ENCODE data around the gene WDSUB1.

WDSUB1 gene

DNA sequence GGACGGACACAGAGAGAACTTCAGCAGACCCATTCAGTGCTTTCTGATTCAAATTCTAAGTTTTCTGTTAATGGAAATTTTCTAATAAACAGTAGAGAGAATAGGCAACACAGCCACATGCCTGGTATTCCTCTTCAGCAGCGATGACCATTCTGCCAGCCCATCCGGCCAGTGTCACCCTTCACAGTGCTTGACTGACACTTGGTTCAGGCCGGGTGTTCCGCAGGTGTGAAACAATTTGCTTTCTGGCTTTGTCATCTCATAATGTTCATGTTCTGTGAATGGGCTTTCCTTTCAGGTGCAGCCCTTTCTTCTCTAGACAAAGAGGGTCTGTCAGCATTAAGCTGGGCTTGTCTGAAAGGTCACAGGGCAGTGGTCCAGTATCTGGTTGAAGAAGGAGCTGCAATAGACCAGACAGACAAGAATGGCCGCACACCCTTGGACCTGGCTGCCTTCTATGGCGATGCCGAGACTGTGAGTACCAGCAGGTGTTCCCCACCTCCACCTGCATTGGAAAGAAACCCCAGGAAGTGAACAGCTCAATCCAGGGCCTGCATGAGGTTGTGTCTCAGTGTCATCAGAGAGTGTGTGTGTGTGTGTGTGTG is 67.0 kb downstream of the WDSUB1 start:
- DNase-seq, result no peak

- DNase-seq, result no peak
Observed at GRCh38 chr2:159218389-159218788, 68.1 kb downstream of the WDSUB1 start.

DNA sequence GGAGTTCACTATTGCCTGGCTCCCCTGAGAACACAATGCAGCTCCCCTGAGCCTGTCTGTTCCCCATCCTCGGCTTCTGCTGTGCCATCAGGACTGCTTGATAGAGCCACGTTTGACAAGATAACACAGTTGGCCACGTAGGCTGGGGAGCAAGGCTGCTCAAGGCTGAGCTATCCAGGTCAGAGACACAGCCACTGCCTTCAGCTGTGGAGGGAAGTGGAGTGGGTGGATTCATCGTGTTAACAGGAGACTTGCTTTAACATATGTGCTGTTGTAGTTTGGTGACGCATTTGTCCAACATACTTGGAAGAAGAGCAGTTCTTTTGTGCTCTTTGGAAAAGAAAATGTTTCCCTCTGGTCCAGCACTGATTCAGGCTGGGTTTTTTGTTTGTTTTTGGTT is 68.8 kb downstream of the WDSUB1 start:
- DNase-seq, result no peak

GRCh38 chr2:159215116-159215515 is 71.4 kb downstream of the WDSUB1 start:
- DNase-seq, result no peak

GRCh38 chr2:159214325-159214865 is 72.1 kb downstream of the WDSUB1 start:
- DNase-seq, result no peak

DNA sequence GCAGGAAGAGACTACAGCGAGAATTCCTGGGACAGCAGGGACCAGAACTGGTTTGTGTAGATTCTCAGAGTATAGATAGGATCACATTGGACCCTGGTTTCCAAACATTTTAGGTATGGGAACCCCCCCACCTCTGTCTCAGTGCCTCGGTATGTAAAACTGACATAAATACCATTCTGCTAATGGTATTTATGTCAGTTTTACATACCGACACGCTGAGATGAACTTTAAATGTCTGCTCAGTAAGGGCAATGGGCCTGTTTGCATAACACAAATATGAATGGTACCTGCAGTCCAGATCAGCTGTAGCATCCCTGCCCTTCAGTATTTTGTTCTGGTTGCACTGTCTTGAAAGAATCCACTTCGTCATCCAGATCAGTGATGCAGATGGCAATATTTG is 73.2 kb downstream of the WDSUB1 start:
- no peak for DNase-seq

DNA sequence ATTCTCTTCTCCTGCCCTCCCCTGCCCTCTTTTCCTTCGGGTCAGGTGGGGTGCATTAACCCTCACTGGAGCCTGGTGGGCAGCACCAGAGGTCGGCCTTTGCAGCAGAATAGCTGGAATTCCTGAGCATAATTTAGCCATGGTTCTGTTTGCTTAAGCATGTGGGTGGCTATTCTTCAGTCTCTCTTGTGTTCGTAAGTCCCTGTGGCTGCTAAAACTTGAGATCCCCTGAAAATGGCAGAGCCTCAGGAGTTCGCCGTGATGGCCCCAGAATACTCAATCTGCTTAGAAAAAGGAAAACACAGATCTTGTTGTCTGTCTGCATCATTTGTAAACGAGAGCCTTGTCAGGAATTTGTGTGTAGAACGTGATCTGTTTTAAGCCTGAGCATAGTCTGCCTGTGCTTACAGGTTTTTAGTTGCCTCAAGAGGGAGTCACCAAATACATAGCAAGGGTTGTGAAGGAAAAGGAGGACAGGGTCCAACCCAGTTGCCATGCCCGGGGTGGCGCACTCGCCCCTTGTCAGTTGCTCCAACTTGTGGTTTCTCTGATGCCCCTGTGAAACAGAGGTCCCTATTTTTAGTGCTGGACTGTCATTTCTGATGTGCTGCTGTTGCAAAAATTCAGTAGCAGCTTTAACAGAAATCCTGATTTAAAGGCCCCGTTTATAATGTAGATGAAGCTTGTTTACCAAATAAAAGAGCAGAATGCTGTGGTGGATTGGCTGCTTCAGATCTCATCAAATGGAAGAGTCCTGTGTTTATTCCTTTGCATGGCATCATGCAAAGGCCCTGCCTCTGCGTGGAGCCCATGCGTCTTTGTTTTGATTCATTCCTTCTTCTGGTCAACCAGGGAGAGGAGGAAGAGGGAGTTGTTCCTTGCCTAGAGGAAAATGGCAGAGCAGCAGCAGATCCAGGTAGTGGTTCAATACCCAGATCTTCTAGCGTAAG is 74.8 kb downstream of the WDSUB1 start:
- DNase-seq, result no peak

DNA sequence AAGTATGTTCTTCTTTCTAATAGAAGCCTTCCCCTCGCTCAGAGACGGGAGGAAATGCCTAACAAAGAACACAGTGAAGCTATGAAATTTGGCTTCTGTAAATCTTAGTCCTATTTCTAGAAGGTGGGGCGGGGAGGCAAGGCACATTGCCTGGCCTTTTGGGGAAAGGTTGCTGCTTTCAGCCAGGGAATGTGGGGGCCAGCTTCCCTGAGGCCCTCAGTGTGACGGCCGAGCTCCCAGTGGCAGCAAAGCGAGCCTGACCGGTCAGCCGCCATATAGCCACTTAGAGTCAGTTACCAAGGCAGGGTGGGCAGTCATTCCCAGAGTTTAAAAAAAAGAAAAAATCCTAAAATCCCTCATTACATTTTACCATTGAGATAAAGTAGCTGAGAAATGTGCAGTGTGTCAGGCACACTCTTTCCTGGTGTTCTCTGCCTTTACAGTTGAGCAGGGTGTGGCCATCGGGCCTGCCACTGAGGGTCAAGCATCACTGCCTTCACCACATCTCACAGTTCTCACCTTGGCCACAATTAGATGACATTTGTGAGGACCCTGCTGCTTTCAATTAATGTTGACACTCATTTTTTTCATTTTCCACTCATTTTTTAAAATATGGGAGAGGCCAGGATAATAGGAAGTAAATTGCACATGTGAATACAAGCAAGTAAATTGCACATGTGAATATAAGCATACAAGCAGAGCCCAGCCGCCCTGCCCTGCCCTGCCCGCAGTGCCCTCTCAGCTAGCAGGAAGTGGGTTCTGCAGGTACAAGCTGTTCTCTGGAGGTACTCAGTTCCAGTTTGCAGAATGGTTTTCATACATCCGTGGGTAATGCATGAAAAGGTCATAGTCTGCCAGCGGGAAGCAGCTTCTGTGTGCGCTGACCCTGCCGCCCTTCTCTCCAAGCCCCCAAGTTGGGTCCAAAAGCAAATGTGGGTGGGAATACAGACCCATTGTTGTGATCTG is 76.9 kb downstream of the WDSUB1 start:
- peak; percentile 15 for DNase-seq

- DNase-seq, result no peak
Observed at GRCh38 chr2:159208438-159208837, 78.1 kb downstream of the WDSUB1 start.

DNA sequence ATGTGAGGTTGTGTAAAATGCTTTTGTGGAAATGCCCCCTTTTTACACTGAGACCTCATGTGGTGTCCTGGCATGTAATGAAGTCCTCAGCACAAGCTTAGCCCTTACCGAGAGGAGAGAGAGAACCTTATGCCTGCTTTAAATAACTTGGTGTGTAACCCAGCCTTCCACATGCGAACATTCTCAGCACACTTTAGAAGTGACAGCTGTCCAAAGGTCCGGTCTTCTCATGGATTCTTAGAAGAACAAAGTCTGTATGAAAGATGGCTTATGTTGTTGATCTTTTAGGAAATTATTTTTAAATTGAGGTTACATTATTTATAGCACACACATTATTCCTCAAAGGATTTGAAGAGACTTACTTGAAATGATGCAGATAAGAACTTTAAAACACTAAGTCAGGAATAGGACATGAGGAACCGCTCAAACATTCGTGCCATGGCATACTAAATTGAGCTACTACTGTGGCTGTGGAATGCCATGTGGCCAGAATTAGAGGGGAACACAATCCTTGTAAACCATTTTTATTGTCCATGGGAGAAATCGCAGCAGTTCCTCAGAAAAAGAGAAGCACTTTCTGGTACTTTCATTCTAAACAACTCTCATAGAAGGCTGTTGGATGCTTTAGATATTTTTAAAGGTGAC is 79.6 kb downstream of the WDSUB1 start:
- DNase-seq, result no peak

DNA sequence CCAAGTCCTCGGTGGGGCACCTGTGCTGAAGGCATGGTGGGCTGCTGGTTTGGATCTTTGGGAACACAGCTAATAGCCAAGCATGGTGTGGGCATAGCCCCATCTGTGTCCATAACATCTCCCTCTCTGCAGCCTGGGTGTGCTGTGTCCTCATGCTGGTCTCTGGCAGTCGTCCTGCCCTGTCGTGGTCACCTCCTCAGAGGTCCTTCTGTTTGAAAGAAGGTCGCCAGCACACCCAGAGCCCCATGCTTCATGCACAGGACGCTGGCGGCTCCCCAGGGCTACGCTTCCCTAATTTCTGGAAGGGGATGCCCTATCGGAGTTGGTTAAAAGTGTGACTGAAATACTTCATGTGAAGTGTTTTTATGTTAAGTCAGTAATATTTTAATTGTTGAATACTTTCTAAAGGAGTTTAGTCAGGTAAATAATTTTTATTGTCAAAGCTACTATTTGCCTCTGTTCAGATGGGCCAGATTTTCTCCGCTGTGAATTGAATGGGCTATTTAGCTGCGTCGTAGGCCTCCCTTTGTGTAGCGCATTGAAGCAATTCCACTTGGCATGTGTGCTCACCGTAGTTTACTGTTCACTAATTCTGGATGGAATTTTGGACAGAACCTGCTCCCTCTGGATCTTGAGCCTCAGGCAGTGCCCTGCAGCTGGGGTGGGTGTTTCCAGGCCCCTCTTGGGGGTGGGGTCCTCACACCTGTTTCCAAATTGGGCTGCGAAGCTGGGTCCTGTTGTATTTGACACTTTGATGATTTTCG is 81.9 kb downstream of the WDSUB1 start:
- DNase-seq, result no peak

DNA sequence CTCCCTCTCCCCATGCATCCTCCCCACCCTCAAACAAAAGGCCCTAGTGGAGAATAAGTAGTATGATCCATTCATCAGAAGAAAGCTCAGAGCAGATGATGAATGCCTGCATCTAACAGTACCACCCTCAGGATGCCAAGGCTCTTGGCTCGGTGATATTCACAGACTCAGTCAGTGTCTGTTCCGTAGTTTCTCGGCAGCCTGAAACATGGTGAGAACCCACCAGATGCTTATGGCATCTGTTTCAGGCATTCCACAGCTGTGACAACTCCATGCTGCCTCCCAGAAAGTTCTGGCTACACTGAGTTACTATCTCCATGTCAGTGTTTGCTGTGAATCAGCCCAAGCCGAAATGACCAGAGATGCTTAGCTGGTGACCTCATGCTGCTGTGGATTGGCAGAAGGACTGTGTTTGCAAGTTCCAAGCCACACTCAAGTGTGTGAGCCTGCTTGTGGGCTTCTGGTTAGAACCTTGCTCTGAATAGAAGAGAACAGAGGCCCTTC is 83.9 kb downstream of the WDSUB1 start:
- no peak for DNase-seq

DNA sequence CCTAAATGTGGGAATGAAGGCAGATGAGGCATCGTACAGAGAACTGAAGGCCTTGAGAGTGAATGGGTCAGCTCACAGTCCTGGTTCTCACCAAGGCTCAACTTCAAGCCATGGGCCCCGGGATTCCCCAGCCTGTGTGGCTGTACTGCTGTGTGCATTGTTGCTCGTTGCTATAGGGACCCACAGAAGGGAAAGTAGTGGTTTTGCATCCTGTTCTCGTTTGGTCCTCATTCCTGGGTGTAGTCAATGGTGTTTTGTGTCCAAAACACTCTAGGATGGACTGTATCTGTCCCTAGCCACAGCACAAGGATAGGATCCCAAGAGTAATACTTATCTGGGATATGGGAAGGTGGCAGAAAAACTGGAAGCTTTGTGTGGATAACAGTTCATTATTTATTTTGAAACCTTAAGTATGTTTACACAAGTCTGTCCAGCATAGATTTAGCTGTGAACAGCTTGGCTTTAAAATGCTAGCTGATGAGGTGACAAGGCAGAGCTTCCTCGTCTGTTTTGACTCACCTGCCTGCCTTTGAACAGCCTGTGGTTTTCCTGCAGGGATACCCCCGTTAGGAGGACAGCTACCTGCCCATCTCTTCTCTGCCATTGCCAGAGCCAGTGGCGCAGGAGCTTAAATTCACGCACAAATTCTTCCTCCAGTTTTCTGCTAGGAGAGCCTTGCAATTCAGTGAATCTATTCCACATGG is 85.0 kb downstream of the WDSUB1 start:
- peak; percentile 51 for DNase-seq

GRCh38 chr2:159200498-159200897 is 86.0 kb downstream of the WDSUB1 start:
- DNase-seq, result no peak

- DNase-seq, result no peak
Observed at GRCh38 chr2:159199761-159200465, 86.6 kb downstream of the WDSUB1 start.

DNA sequence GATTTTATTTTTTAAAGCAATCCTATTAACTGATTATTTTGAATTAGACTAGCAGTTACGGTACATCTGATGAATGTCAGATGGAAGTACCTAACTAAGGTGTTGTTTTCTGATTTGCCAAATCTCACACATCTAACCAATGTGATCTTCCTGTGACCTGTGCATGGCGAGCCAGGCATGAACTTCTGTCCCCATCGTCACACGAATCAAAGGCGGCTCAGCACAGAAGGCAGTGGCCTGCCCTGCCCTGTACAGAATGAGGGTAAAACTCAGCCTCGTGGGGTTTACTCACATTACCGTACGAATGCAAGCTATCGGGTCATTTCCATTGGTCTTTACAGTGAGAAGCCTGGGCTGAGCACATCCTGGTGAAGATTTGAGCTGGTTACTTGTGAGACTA is 87.3 kb downstream of the WDSUB1 start:
- DNase-seq, result no peak

DNA sequence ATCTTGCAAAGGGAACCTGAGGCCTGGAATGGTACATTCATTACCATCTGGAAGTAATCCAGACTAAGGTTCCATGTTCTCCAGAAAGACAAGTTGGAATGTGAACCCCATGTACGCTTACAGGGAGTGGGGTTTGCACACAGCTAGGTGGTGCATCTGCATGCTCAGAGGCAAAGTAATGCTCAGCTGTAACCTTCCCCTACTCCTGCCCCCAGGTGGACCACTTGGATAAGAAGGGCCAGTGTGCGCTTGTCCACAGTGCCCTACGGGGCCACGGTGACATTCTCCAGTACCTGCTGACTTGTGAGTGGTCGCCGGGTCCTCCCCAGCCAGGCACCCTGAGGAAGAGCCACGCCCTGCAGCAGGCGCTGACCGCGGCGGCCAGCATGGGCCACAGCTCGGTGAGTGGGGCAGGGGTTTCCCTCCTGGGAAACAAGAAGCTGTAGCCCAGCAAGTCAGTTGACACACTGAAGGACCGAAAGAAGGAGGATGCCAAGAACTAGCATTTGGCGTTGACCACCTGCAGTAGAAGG is 90.0 kb downstream of the WDSUB1 start:
- DNase-seq, result no peak

DNA sequence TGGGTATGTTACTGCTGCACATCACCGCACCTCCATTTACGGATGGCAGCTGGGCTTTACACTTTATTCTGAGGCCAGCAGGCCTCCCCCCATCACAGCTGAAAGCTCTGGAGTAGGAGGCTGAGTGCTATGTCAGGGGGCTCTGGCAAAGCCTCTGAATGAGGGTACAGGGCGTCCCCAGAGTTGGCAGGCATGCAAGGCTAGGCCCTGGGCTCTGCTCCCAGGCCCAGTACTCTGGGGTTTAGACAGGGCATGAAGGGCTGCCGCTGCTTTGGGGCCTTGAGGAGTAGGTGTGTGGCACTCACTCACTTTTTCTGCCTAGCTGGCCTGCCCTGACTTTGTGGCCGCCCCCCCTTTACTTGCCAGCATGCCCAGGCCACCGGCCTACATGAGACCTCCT is 90.8 kb downstream of the WDSUB1 start:
- no peak for DNase-seq

DNA sequence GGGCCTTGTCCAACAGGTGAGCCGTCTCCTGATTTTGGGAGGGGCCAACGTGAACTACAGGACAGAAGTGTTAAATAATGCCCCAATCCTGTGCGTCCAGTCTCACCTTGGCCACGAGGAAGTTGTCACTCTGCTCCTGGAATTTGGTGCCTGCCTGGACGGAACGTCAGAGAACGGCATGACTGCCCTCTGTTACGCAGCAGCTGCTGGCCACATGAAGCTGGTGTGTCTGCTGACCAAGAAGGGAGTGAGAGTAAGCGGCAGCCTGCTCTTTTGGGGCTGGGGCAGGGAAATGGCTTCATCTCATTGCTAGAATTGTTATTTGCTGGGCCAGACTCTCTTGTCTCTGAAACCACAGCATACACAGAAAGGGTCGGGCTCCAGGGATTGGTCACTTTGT is 92.3 kb downstream of the WDSUB1 start:
- DNase-seq, result no peak

DNA sequence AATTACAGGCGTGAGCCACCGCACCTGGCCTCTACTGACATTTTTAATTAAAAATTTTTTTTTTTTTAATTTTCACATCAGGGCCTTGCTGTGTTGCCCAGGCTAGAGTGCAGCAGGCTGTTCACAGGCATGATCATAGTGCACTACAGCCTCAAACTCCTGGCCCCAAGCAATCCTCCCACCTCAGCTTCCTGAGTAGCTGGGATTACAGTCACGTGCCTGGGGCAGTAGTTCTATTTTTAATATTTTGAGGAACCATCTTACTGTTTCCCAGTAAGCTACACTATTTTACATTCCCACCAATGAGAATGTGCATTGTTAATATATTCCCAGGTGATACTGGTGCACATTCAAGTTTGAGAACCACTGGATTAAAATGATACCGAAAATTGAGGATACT is 92.7 kb downstream of the WDSUB1 start:
- no peak for DNase-seq

Measured in activated CD4-positive, alpha-beta T cell treated with anti-CD3 and anti-CD28 coated beads, Interleukin-10, Interleukin-2, amounts not matched to agents 100 ng/mL and 50 ng/mL, durations not matched to agents 16 hours and 8 hours (primary cell).